T47D (cell line): Measurements from ENCODE around the gene TULP4.

Experiments
- DNase-seq, 2 experiments: peaks; one replicate each; pipeline versions ENCODE4 v3.0.0 to v3.0.0-alpha.2; 2011 to 2012; ENCODE audit warnings: low read depth in 1 of 2, low spot score in 1 of 2
- JUND ChIP-seq: IDR thresholded peaks from 2 replicates; pipeline ENCODE4 v1.6.1; 2012; ENCODE audit warnings: low read depth
- in situ Hi-C: cut with HindIII; loops from 2 replicates; pipeline ENCODE4 v1.10.0; 2016; ENCODE audit warnings: low sequenced_read_pairs, low pct_unique_long_range_greater_than_20kb

Gene TULP4, protein sequence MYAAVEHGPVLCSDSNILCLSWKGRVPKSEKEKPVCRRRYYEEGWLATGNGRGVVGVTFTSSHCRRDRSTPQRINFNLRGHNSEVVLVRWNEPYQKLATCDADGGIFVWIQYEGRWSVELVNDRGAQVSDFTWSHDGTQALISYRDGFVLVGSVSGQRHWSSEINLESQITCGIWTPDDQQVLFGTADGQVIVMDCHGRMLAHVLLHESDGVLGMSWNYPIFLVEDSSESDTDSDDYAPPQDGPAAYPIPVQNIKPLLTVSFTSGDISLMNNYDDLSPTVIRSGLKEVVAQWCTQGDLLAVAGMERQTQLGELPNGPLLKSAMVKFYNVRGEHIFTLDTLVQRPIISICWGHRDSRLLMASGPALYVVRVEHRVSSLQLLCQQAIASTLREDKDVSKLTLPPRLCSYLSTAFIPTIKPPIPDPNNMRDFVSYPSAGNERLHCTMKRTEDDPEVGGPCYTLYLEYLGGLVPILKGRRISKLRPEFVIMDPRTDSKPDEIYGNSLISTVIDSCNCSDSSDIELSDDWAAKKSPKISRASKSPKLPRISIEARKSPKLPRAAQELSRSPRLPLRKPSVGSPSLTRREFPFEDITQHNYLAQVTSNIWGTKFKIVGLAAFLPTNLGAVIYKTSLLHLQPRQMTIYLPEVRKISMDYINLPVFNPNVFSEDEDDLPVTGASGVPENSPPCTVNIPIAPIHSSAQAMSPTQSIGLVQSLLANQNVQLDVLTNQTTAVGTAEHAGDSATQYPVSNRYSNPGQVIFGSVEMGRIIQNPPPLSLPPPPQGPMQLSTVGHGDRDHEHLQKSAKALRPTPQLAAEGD (N-terminal part only)

DNA sequence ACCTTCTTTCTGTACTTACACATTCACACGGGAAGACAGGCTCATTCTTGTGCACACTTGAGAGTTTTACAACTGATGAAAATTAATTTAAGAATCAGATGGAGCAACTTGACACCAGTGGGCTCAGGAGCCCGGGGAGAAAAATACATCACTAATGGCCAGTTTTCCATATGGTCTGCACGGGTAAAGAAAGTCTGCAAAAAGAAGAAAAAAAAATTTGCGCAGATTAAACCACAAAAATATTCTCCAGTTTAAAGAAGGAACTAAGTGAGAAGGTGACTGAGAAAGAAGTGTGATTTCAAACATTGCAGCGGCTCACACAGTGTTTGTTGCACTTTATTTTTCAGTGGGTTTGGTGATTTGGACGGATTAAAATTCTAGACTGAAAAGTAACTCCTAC lies at the start of gene TULP4:
Gene TULP4 (plus strand): TSS at position 301 of the 400 bp plus-strand sequence. CDS start 1,552 bp downstream, outside the sequence.
- no peak for TF ChIP-seq JUND
- in situ Hi-C loops, result no loop called here
- DNase-seq, result no peak

DNA sequence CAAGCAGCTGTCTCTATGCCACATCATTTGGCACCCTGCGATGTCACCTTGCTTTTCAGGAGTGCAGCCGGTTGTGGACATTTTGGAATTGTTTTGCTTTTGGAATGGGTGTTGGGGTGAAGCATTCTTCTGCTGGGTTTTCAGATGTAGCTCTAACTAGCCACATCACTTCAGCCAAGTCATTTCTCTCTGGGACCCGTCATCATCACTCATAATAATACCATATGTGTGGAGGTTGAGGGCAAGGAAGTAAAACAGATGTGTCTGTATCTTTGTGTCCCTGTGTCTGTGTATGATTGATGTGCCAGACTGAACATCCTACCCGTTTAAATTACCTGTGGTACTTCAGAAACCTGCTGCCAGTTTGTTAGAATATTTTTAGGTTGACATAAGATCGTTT lies 49.5 kb upstream of the TULP4 start:
- no peak for TF ChIP-seq JUND

DNA sequence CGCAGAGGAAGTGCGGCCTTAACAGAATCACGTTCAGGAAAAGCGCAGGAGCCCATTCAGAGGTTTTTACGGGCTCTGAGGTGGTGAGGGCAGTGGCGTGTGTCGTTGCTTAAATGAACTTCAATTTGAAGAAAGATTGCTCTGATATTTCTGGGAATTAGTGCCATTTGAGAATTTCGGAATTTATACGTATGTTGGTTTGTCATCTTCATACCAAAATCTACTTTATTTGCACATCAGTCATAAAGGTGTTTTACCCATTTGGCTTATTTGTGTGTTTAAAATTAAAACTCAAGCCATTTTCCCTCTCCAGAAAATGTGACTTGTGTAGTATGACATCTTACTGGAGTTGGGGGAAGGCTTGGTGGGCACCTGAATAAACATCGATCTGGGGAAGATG lies 48.1 kb upstream of the TULP4 start:
- TF ChIP-seq JUND, result no peak
- DNase-seq, result no peak
- in situ Hi-C loops, result no loop called here

More for the DNA sequence above, 49.5 kb upstream of the TULP4 start:
- no peak for DNase-seq
- in situ Hi-C loops, result no loop called here

DNA sequence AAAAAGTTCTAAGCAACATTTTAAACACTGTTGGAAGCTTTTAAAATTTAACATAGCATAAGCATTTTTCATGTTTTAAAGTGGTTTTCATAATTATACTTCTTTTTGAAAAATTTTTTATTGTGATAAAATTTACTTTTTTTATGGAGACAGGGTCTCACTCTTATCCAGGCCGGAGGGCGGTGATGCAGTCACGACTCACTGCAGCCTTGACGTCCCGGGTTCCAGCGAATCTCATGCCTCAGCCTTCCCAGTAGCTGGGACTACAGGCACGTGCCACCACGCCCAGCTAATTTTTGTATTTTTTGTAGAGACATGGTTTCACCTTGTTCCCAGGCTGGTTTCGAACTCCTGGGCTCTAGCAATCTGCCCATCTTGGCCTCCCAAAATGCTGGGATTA lies 46.1 kb upstream of the TULP4 start:
- DNase-seq, result no peak
- in situ Hi-C loops, result no loop called here
- TF ChIP-seq JUND, result no peak

DNA sequence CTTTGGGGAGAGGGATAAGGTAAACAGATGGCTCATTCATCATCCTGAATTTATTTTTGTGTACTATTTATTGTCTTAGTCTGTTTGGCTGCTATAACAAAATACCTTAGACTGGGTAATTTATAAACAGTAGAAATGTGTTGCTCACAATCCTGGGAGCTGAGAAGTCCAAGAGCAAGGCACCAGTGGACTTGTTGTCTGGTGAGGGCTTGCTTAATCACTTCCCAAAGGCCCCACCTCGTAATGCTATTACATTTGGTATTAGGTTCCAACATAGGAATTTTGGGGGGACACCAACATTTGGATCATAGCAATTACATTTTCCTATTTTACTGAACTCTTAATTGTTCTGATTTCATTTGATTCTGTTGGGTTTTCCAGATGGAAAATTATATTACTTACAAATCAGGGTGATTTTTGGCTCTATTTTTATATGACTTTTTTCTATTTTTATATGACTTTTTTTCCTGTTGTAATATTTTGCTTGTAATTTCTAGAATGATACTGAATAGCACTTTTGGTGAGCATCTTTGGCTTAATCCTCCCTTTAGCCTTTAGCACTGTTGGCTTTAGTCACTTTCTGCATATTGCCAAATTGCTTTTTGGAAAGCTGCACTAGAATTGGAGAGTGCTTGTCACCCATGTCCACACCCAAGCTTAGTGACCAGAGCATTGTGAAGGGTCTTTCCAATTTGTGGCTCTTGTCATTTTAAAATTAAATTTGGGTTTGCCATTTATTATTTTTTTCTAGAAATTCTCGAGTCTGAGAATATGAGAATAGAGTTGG lies 43.7 kb upstream of the TULP4 start:
- in situ Hi-C loops, result no loop called here
- no peak for TF ChIP-seq JUND
- DNase-seq, result no peak

DNA sequence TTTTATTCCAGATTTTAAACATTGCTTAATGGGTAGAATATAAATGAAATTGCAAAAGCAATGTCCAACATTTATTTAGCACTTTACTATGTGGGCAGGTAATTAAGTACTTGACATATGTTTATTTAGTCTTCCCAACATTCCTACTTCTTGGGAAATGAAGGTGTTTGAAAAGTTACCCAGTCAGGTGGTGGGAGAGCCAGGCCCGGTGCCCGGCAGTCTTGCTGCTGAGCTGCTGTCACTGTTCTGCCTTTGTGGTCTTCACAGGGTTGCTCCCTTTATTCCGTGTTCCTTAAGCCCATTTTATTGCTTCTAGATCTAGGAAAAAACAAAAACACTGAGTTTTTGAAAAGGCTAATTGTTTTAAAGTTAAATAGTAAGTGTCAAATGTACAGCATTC lies 42.6 kb upstream of the TULP4 start:
- TF ChIP-seq JUND, result no peak
- DNase-seq, result no peak
- in situ Hi-C loops, result no loop called here

DNA sequence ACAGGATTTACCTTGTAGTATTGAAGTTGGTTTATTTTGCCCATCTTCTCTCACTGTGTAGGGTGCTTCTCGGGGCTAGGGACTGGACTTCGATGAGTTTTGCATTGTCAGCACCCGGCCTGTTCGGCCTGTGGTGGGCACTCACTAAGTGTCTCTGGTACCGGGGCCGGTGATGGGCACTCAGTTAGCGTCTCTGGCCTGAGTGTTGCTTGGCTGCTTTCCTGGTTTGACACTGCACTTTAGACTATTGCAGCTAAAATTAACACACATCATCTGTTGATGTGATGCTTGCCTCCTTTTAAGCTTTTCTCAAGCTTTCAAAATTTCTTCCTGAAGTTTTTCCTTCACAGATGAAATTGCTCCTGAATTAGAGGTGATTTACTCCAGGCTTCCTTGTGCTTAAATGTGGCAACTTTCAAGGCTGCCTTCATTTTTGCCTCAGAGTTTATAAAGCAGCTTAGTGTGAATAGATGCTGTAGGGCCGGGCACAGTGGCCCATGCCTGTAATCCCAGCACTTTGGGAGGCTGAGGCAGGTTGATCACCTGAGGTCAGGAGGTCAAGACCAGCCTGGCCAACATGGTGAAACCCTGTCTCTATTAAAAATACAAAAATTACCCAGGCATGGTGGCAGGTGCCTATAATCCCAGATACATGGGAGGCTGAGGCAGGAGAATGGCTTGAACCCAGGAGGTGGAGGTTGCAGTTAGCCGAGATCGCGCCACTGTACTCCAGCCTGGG lies 41.7 kb upstream of the TULP4 start:
- TF ChIP-seq JUND, result no peak
- no peak for DNase-seq
- in situ Hi-C loops, result no loop called here

DNA sequence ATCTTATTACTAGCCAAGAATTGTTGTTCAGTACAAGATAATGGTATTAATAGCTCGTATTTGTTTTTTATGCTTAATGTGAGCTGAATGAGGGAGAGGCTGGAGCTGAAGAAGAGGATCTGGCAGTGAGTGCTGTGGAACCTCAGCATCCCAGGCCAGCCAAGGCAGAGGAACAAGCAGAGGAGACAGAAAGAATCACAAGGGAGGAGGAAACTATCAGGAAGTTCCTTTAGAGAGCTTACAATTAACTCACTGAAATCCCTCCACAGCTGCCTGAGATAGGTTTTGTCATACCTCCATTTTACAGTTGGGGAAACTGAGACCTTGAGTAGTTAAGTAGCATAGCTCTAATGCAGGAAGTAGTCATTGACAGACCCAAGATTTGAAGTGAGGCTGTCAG lies 39.9 kb upstream of the TULP4 start:
- DNase-seq, result no peak
- no peak for TF ChIP-seq JUND
- in situ Hi-C loops, result no loop called here

DNA sequence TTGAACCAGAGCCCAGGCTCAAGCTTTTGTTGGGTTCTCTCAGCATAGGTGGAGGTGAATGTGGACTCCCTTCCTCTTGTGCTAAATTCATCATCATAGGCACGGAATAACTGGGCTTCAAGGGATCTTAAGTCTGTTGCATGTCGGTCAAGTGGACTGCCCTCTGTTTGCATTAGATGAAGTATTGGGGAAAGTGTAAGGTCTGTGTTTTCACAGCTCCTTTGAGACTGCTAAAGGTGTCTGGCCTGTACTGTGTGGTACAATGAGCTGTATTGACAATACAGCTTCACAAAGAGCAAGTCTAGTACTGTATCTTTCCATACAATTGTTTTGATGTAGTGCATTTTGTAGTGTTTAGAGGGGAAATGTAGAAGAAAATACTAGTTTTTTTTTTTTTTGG lies 34.3 kb upstream of the TULP4 start:
- no peak for TF ChIP-seq JUND
- in situ Hi-C loops, result no loop called here
- no peak for DNase-seq

DNA sequence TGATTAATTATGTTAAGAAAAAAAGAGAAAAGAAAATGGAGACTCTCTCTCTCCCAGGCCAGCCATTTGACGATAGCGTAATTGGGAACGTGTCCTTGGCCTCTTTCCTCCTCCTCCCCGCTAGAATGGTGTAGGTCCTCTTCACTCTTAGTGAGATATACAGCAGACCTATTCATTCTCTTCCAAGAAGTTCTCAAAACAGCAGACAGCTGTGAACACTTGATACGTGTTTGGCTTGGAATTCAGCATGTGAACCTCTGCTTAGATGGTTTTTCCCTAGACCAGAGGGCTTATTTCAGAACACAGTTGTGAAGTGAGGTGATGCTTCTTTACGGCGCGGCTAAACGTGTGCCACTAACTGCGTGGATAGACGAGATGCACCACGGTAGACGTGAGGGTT lies 32.6 kb upstream of the TULP4 start:
- no peak for DNase-seq
- in situ Hi-C loops, result no loop called here
- no peak for TF ChIP-seq JUND

DNA sequence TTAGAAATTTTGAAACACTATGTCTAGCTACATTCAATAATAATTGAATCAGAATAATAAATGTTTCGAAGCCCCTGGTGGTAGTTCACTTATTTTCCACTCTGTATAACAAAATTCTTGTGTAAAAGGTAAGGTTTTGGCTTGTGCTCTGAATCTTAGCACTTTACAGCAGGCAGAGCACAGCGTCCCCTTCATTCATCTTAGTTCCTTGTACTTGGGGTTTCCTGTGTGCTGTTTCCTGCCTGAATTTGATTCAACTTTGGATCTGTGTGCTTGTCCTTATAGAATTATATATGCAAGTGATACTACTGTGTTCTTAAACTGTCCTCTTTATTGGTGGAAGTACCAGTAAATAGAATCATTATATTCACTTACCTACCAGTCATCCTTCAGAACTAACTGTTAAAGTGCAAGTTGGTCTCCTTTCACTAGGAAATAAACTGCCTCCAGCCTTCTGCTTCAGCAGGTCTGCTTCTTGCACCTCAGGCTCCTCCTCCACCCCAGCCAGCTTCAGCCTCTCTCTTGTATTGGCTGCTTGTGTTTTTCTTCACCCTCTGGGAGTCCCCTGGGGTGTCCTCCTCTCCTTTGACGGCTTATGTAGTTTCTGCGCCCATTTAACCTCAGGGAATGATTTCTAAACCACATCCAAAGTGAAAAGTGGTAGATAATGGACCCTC lies 28.8 kb upstream of the TULP4 start:
- no peak for TF ChIP-seq JUND
- no peak for DNase-seq
- in situ Hi-C loops, result no loop called here
